Keratinocyte (primary cell): ENCODE measurements around the gene RBM25. TPM values are rescaled to one million over a fixed set of nuclear protein-coding genes. Genes with fewer than 3 reads are reported as not detected.
"Not testable (repeated sequence)": the region's sequence is repeated elsewhere in the genome, so short reads cannot be mapped to it uniquely, and the experiment has no call there.

Experiments
- DNase-seq: peaks from one replicate; pipeline ENCODE4 v3.0.0-alpha.2; 2011; ENCODE audit warnings: low read depth, missing footprints, low spot score
- FAIRE-seq: peaks from 2 replicates; lab custom pipeline; 2011; peaks lifted over from hg19 to GRCh38; lab: Jason Lieb, UNC
- H2AFZ ChIP-seq: 2 replicates; pipeline ENCODE4 v1.6.0; 2012; ENCODE audit warnings: low read length, control low read depth, inconsistent platforms; ENCODE audit not compliant: control insufficient read depth
- H3K27ac ChIP-seq: 2 replicates; pipeline ENCODE4 v1.5.1; 2011; ENCODE audit warnings: low read length; ENCODE audit not compliant: control insufficient read depth, insufficient read depth
- H3K27me3 ChIP-seq: 3 replicates; pipeline ENCODE4 v1.6.0; 2011; ENCODE audit warnings: low read length; ENCODE audit not compliant: control insufficient read depth, insufficient read depth; ENCODE audit errors: extremely low read depth
- H3K36me3 ChIP-seq, 2 experiments: 2 replicates in 1 of 2; 3 replicates in 1 of 2; pipeline ENCODE4 v1.5.1; 2011; ENCODE audit warnings: low read length in 2 of 2, mild to moderate bottlenecking in 1 of 2; ENCODE audit not compliant: control insufficient read depth in 2 of 2, insufficient read depth in 2 of 2; ENCODE audit errors: extremely low read depth in 1 of 2
- H3K4me1 ChIP-seq: 3 replicates; pipeline ENCODE4 v1.5.1; 2011; ENCODE audit warnings: low read length; ENCODE audit not compliant: control insufficient read depth, insufficient read depth; ENCODE audit errors: extremely low read depth
- H3K4me2 ChIP-seq: 3 replicates; pipeline ENCODE4 v1.6.0; 2011; ENCODE audit warnings: low read depth, low read length; ENCODE audit not compliant: control insufficient read depth, insufficient read depth; ENCODE audit errors: extremely low read depth
- H3K4me3 ChIP-seq, 3 experiments: fragments of 200-600 bp in 1 of 3; sonication (generic) in 1 of 3; 2 replicates in 2 of 3; 3 replicates in 1 of 3; pipeline ENCODE4 v1.5.1; 2011 to 2016; ENCODE audit warnings: low read length in 3 of 3, mild to moderate bottlenecking in 3 of 3, control low read depth in 2 of 3, inconsistent platforms in 1 of 3, low read depth in 1 of 3, mixed read lengths in 1 of 3, mixed run types in 1 of 3, moderate library complexity in 1 of 3; ENCODE audit not compliant: control insufficient read depth in 2 of 3, insufficient read depth in 2 of 3; ENCODE audit errors: extremely low read depth in 1 of 3
- H3K79me2 ChIP-seq: 2 replicates; pipeline ENCODE4 v1.6.0; 2012; ENCODE audit warnings: low read length; ENCODE audit not compliant: control insufficient read depth, insufficient read depth
- H3K9ac ChIP-seq: 3 replicates; pipeline ENCODE4 v1.6.0; 2011; ENCODE audit warnings: low read length; ENCODE audit not compliant: control insufficient read depth, insufficient read depth; ENCODE audit errors: extremely low read depth
- H3K9me1 ChIP-seq: 3 replicates; pipeline ENCODE4 v1.6.0; 2011; ENCODE audit warnings: low read length; ENCODE audit not compliant: control insufficient read depth, insufficient read depth; ENCODE audit errors: extremely low read depth
- H3K9me3 ChIP-seq: 2 replicates; pipeline ENCODE4 v1.5.1; 2012; ENCODE audit warnings: low read depth, low read length; ENCODE audit not compliant: control insufficient read depth
- H4K20me1 ChIP-seq: 3 replicates; pipeline ENCODE4 v1.6.0; 2011; ENCODE audit warnings: low read length; ENCODE audit not compliant: control insufficient read depth, insufficient read depth; ENCODE audit errors: extremely low read depth
- EZH2 ChIP-seq: IDR thresholded peaks from one replicate; pipeline ENCODE4 v1.6.1; 2012; ENCODE audit warnings: inconsistent platforms, mild to moderate bottlenecking, low read length, moderate library complexity
- dilution Hi-C: fragments of 300-500 bp; cut with MboI; formaldehyde crosslinking; loops from one replicate; pipeline ENCODE4 v1.7.0; 2020; ENCODE audit warnings: low sequenced_read_pairs; ENCODE audit not compliant: extremely low pct_ligation_motif_present
- polyA plus RNA-seq, 5 experiments: library from polyadenylated mRNA; depleted of rRNA in 3 of 5; stranded (reverse) in 3 of 5; stranded (forward) in 1 of 5; unstranded in 1 of 5; fragments of >200 nt; gene quantifications; 1 replicate in 1 of 5; 2 replicates in 3 of 5; 3 replicates in 1 of 5; pipeline versions ENCODE4 v1.2.1 to v1.2.3, GENCODE V29; 2011 to 2012; ENCODE audit warnings: missing spikeins in 2 of 5, low read depth in 1 of 5, low replicate concordance in 1 of 5
- TF ChIP-seq, protein P1 (sequence below), 3 experiments: IDR thresholded peaks in 1 of 3; conservative IDR thresholded peaks in 1 of 3; optimal IDR thresholded peaks in 1 of 3; 2 replicates in 2 of 3; 3 replicates in 1 of 3; pipeline versions ENCODE3 to v1.5.1; 2011; ENCODE audit warnings: low read length in 3 of 3, mild to moderate bottlenecking in 3 of 3, moderate library complexity in 2 of 3, control low read depth in 1 of 3, inconsistent platforms in 1 of 3; ENCODE audit not compliant: insufficient read depth in 2 of 3; ENCODE audit errors: extremely low read depth in 1 of 3

The RBM25 gene
- polyA plus RNA-seq, 1 donor (not counting 4 experiments of a cell fraction or from before 2014, with no cell fraction given) = 47.4 TPM

DNA sequence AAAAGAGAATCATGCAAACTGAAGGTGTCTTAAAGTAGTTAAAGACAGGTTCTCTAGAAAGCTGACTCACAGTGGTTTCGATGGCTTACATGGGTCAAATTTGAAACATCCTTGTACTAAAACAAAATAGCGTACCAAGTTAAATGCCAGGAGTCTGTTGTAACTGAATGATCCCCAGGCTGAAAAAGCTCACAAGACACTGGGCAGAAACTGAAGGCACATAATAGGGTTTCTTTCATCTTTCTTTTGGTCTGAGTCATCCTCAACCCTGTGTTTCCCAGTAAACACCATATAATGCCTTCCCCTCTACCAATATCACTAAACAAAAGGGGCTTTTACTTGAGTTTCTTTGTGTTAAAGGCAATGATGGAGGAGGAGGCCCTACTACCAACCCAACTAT is 44.2 kb upstream of the RBM25 start:
- Histone ChIP-seq H2AFZ (no peak overlapping the region), H3K9me1 (no peaks in the 10 kb centered on the region), H3K4me2 (no peak overlapping the region), H4K20me1 (no peaks in the 10 kb centered on the region), H3K79me2 (peaks cover 3% of the 10 kb centered on the region), H3K9me3 (no peaks in the 10 kb centered on the region), H3K27ac (no peak overlapping the region), H3K9ac (no peak overlapping the region), H3K4me1 (no peaks in the 10 kb centered on the region), H3K27me3 (no peaks in the 10 kb centered on the region), H3K36me3 (peaks cover 3 to 6% of the 10 kb centered on the region in 2 experiments), H3K4me3 (no peak overlapping the region)
- no peak for FAIRE-seq
- dilution Hi-C loops = no loop called here
- no peak for DNase-seq
- TF ChIP-seq EZH2 = no peak
- TF ChIP-seq, protein P1, sequence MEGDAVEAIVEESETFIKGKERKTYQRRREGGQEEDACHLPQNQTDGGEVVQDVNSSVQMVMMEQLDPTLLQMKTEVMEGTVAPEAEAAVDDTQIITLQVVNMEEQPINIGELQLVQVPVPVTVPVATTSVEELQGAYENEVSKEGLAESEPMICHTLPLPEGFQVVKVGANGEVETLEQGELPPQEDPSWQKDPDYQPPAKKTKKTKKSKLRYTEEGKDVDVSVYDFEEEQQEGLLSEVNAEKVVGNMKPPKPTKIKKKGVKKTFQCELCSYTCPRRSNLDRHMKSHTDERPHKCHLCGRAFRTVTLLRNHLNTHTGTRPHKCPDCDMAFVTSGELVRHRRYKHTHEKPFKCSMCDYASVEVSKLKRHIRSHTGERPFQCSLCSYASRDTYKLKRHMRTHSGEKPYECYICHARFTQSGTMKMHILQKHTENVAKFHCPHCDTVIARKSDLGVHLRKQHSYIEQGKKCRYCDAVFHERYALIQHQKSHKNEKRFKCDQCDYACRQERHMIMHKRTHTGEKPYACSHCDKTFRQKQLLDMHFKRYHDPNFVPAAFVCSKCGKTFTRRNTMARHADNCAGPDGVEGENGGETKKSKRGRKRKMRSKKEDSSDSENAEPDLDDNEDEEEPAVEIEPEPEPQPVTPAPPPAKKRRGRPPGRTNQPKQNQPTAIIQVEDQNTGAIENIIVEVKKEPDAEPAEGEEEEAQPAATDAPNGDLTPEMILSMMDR (optimal IDR thresholded peaks at IDR 0.05 in 1 of 3, IDR thresholded peaks at IDR 0.05 in 1 of 3, conservative IDR thresholded peaks at IDR 0.05 in 1 of 3; ENCODE audit: extremely low read depth in 1 of 3, insufficient read depth in 2 of 3, low read length in 3 of 3) = no peak

DNA sequence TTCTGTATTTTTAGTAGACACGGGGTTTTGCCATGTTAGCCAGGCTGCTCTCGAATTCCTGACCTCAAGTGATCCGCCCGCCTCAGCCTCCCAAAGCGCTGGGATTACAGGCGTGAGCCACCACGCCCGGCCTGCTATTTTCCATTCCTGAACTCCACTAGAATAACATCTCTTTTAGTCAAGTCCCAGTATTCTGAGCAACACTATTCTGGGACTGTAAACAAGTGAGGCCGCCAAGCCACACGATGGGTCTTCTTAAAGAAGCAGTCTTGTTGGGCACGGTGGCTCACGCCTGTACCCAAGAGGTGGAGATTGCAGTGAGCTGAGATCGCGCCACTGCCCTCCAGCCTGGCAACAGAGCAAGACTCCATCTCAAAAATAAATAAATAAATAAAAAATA is 42.8 kb upstream of the RBM25 start:
- H2AFZ ChIP-seq, H4K20me1 ChIP-seq, H3K36me3 ChIP-seq, H3K4me2 ChIP-seq, H3K27me3 ChIP-seq, FAIRE-seq, H3K4me3 ChIP-seq, dilution Hi-C loops, H3K27ac ChIP-seq, H3K9me3 ChIP-seq, H3K4me1 ChIP-seq, DNase-seq, H3K9me1 ChIP-seq, H3K79me2 ChIP-seq, H3K9ac ChIP-seq: not testable (repeated sequence)

DNA sequence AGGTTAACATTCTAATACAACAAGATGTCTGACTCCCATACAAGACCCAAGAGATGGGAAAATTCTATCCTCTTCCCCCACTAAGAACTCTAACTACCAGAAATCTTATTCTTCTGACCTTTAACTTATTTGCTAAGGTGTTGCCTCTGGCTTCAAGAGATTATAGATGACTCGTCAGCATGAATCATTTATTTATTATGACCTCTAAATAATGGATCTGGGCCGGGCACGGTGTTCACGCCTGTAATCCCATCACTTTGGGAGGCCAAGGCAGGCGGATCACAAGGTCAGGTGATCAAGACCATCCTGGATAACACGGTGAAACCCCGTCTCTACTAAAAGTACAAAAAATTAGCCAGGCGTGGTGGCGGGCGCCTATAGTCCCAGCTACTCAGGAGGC is 42.3 kb upstream of the RBM25 start:
- not testable (repeated sequence) for FAIRE-seq, H3K27ac ChIP-seq, DNase-seq

More for the DNA sequence above, 42.3 kb upstream of the RBM25 start:
- H3K27me3 ChIP-seq, H3K36me3 ChIP-seq, H3K4me3 ChIP-seq, dilution Hi-C loops, H2AFZ ChIP-seq, H3K9ac ChIP-seq, H3K9me1 ChIP-seq, H3K4me2 ChIP-seq, H3K79me2 ChIP-seq, H3K4me1 ChIP-seq, H4K20me1 ChIP-seq, H3K9me3 ChIP-seq: not testable (repeated sequence)
